GM19395 (cell line): ENCODE measurements around the gene TMEM175.

Source experiments
- ATAC-seq: cut with Tn5 transposase; IDR thresholded peaks from one replicate; pipeline ENCODE4 v1.9.1; 2021; ENCODE audit warnings: mild to moderate bottlenecking, moderate library complexity; ENCODE audit not compliant: unreplicated experiment

The TMEM175 gene

DNA sequence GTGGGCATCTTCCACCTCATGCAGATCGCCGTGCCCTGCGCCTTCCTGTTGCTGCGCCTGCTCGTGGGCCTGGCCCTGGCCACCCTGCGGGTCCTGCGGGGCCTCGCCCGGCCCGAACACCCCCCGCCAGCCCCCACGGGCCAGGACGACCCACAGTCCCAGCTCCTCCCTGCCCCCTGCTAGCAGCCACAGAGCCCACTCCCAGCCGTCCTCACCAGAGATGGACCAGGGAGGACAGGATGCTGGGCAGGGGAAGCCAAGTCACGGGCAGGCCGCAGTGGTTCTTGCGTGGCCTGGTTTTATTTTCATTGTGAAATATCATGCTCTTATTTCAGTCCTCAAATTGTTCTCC lies 26.0 kb downstream of the TMEM175 start:
- no peak for ATAC-seq

DNA sequence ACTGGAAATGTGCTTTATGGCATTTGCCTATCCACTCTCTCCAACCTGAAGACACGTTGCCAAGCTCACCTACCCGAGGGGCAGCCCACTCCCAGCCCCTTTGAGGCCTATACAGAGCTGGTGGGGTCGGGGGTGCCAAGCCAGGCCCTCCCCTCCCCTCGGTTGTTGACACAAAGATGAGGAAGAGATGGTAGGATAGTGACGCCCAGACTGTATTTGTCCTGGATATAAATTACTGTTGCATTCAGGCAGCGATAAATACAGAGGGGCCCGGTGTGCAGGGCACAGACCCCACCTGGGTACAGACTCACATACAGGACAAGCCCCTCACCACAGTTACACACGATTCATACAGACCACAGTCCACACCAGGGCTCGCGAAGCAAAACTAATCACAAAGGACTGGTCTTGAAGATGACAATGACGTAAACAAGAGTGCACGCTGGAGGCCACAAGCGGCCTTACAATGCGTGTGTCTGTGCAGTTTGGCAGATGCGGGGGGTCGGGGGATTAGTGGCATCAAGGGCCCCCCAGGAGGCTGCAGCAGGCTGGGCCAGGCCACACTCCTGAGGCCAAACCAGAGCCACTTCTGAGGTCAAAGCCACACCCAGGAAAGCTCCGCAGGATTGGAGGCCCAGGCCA lies 26.6 kb downstream of the TMEM175 start:
- no peak for ATAC-seq

DNA sequence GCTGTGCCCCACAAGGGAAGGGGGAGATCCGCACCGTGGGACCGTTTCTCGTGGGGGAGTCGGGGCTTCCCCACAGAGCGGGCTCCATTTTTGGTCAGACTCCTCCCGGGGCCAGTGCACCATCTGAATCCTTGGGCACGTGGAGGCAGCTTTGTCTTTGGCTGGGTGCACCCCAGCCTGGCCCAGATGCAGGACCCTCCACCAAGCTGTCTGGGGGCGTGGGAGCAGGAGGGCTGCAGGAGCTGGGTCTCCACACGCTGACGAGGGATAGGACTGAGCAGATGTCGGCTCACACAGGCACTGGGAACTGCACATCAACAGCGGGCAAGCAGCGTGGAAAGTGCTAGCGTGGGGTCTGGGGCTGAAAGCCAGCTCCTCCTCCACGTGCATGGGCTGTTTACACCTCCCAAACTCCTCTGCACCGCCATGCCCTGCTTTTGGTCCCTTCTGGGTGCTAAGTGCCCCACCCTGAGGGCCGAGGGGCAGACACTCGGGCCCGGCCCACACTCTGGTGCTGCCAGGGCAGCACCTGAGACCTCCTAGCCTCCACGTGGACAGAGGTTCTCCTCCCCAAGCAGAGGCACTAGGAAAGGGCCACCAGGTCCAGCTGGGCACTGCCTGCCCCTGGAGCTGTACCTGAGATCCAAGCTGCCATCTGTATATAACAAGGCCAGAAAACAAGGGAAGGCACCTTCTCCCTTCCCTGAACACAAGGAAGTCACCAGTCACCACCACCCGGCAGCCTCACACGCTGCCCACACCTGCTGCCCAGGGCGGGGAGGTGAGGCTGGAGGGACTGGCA lies 27.3 kb downstream of the TMEM175 start:
- ATAC-seq, result no peak

DNA sequence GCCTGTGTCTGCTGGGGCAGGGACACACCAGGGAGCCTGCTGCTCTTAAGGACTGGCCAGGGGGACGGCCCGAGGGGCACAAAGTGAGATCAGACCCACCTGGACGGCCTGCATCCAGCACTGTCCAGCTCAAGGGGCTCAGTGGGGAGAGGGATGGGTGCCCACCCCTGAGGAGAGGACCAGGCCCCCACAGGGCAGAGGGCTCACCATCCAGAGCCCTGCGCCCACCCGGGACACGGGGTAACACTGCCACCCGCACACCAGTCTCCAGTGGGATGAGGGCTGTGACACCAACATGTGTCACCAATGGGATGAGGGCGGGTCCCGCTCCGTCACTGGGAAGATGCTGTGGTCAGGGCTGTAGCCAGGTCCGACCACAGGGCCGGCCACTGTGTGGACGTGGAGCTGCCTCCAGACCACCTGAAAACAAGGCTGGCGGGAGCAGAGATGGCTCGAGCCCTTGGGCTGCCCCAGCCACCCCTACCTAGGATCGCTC lies 27.9 kb downstream of the TMEM175 start:
- no peak for ATAC-seq

DNA sequence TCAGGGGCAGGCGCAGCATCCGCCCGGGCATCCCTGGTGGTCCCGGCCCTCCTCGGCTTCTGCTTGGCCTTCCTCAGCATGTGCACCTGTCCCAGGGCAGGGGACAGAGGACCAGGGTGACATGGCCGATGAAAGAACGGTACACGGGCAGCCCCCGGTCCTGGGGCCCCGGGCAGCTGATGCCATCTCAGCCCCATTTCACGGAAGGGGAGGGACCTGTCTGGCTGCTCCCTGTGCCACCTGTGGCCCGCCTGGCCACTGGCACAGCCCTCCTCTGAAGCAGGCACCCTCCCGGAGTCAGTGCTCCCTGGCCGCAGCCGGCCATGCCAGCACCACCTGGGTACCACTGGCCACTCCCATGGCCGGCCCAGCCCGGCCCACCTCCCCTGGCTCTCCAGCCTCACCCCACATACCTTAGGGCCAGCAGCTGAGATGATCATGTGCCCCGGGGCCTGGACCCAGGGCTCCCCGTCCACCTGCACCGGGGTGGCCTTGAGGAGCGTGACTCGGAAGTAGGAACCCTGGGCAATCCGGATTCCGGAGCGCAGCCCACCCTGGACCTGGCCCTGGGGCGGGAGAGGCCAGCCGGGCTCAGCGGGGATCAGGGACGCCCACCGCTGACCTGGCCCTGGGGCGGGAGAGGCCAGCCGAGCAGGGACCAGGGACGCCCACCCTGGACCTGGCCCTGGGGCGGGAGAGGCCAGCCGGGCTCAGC lies 28.5 kb downstream of the TMEM175 start:
- no peak for ATAC-seq

DNA sequence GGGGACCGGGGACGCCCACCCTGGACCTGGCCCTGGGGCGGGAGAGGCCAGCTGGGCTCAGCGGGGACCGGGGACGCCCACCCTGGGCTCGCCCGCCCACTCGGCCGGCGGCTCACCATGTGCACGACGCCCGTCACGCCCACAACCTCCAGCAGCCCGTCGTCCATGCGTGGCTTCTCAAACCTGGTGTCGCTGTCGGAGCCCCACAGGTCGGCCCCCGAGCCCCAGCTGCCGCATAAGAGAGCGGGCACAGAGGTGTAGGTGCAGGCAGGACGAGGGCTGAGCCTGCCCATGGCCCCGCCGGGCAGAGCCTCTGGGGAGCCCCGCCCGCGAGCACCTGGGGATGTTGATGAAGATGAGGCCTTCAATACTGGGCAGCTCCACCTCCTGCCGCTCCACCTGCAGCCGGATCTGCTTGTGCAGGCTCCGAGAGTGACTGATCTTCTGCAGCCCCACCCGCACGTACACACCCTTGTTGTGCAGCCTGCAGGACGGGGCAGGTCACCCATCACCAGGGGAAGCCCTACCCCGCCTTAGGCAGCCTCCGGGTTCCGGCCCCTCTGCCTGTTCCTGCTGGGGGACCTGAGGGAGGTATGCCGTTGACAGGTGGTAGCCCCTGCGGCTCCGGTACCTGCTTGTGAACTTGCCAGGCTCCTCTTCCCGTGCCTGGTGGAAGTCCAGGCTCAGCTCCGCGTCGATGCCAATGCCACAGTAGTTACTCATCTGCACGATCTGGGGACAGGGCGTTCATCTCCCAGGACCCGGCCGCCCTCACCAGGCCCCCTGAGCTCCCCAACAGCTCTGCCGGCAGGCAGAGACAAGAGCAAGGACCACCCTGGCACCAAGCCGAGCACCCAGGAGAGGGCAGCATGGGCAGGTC lies 29.3 kb downstream of the TMEM175 start:
- ATAC-seq, result no peak

DNA sequence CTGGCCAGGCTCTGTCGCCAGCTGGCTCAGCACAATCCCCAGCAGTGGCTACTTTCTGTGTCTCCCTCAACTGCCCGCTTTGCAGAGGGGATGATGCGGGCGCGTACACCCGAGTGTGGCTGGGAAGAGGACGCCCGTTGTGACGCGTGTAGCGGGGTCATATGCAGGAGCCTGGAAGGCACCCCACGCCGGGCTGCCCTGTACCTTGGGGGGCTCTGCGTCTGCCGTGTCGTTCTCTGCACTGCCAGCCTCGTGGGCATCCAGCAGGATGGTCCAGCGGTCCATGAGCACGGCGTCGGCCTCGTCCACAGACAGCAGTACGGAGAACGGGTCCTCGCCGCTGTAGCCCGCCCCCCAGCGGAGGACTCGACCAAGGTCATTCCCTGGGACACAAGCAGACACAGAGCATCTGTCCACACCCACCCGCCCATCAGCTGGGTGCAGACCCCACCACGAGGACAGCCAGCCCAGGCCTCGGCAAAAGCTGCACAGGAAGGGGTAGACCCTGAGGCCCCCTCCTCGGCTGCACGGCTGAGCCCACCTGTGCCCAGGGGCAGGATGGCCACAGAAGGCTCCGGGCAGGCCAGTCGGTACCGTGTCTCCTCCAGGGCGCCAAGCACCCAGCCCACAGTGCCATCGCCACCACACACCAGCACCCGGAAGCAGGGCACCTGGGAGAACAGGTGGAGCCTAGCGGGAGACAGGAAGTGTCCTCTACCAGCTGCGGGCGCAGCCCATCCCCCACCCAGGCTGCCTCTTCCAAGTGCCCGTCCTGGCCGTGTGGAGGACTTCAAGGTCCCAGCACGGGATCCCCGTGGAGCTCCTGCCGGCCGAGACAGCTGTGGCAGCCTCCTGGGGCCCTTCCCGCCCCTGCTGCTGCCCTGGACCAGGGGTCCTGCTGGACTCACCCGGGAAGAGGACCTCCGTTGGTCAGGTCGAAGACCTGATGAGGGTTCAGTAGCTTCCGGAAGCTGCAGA lies 30.3 kb downstream of the TMEM175 start:
- no peak for ATAC-seq

DNA sequence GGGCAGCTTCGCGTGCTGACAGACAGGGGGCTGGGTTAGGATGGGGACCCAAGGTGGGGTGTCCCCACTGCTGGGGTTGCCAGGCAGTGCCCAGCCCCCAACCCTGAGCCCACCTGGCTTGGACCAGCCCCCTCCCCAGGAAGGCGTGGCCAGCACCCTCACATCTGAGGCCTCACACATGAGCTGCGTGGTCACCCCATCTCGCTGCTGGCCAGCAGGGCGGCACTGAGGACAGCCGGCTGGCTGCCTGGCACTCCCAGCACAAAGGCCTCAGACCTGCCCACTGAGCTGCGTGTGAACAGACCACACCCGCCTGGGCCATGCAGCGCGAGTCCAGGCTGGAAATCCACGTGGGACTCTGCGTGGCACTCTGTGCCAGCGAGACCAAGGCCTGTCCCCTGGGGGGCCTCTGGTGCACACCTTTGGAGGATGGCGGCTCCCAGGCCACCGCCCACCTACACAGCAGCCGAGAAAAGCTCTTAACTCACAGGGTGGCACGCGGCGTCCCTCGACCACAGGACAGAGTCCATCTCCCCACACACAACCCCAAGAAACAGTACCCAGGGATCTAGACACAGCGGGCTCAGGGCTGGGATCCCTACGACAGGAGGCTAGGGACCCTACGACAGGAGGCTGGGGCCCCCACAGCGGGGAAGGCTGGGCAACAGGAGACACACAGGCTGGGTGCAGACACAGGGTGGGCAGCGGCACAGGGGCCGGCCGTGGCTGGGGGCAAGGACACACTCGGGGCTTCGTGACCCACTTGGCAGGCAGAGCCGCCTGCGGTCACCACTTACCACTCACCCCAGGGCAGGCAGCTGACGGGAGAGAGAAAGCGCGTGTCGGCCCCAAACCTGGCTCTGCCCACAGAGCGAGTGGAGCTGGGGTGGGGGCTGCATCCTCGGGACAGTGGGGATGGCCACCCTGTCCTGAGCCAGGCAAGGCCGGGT lies 31.3 kb downstream of the TMEM175 start:
- no peak for ATAC-seq

DNA sequence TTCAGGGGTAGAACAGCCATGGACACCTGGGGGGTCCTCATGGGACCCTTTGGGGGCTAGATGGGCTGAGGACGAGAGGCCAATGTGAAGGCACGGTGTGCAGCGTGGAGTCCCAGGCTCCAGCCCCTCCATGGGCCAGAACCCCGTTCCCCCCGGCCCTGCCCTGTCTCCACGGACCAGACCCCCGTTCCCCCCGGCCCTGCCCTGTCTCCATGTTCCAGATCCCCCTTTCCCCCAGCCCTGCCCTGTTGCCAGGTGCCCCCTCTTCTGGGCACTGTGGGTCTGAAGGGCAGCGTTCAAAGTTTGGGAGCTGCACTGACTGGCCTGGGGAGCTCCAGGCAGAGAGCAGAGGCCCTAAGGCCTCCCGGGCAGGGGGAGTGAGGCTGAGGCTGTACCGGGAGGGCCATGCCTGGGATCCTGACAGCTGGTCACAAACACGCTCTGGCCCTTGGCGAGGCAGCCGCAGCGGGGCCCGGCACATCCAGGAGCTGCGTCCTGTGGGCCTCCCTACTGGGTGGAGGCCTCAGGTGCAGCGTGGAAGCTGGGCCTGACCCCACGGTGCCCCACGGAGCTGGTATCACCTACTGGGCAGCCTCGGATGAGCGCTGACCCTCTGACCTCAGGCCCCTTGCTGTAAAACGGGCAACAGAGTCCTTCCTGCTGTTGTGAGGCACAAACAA lies 32.2 kb downstream of the TMEM175 start:
- ATAC-seq, result no peak

DNA sequence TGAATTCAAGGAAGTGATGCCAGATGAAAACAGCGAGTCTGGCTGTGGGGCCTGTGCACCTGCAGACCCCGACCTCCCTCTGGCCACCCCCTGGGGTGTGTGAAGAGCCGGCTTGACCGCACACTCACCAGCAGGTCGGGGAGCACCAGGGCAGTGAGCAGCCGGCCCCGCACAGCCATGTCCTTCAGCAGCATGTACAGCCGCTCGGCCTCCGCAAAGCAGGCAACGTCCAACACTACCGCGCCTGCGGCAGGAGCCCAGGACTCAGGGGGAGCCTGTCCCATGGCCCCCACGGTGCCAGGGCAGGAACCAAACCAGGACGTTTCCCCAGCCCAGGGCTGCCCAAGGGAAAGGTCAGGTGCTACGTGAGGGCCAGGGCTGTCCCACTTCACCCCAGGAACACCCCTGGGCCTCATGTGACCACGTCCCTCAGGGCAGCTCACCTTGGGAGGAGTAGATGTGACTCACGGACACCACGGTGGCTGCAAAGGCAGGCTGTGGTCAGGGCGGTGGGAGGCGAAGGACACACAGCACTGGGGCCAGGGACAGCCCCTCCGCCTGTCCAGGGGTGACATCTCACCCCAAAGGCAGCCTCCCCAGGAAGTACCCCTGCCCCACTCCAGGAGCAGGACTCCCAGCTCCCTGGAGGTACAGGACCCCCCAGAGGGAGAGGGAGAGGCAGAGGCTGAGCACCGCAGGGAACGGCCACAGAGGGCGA lies 32.9 kb downstream of the TMEM175 start:
- no peak for ATAC-seq

DNA sequence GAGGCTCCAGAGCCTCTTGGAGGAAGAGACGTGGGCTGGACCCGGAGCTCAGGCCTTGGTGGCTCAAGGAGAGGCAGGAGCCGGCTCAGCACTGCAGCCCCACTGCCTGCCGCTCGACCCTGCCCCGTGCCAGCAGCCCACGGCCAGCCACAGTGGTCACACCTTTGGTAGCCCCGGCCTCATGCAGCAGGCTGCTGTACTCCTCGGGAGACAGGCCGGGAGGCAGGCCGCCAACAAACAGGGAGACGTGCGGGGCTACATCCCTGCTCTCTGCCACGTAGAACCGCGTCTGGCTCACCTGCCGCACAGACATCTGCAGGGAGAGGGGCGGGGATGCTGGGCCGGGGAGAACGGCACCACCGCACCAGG lies 33.5 kb downstream of the TMEM175 start:
- no peak for ATAC-seq

DNA sequence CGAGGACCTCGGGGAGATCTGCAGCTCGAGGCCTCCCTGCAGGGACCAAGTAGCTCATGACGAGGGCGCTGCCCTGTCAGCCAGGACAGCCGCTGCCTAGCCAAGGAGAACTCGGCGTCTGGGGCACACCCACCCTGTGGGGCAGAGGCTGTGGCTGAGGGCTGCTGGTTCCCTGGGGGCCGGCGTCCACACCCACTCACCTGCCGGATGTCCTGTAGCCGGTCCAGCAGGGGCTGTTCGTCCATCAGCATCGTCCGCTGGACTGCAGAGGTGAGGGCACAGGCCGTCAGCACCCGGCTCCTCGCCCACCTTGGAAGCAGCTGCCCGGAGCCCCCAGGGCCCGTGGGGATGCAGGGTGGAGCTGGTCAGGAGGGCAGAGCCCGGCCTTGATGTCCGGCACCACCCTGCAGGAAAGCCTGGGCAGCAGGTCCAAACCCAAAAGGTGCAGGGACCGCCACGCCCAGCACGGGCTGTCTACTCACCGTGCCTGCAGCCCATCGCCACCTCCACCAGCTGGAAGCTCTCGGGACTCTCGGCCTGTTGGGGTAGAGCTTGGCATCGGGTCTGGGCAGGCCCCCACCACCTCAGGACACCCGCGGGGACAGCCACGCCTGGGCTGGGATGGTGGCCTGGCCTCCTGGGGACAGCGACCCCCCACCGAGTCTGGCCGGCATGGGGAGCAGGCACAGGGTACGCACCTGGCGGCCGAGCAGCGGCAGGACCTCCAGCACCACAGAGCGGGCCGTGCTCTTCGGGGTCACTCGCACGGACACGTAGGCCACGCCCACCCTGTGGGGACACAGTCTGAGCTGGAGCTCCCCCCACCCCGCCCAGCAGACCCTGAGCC lies 34.2 kb downstream of the TMEM175 start:
- no peak for ATAC-seq

DNA sequence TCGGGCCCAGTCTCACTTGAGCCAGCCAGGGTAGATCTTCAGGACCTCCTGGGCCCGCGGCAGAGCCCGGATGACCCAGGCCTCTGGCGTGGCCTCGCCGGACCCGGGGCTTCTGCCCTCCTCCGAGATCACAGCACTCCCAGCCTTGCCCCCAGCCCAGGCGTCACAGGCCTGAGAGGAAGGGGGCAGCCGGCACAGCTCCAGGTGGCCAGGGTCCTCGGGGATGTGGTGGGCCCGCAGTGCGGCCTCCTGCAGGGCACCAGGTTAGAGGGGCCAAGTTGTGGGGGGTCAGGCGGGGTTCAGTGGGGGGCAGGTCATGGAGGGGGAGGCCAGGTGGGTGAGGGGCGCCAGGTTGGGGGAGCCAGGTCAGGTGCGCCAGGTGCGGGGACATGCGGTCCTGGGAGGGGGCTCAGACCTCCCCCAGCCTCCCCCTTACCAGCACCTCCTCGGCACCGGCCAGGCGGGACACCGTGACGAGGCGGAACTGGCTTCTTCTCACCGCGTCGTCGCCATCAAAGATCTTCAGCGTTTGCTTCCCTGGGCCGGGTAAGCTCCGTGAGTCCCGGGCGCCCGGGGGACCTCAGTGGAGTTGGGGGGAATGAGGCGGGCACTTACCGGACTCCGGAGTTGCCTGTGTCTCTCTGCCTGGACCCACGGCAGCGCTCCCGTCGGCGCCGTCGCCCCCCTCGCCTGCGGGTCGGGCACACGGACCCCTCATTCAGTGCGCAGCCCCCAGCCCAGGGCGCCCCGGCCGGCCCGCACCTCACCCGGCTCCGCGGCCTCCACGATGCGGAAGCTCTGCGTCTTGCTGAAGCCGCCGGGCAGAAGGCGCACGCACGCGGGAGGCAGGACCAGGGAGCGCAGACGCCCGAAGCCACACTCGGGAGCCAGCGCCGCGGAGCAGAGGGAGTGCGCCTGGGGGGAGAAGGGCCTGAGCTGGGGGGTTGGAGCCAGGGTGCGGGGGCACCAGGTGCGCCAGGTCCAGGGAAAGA lies 35.1 kb downstream of the TMEM175 start:
- no peak for ATAC-seq

DNA sequence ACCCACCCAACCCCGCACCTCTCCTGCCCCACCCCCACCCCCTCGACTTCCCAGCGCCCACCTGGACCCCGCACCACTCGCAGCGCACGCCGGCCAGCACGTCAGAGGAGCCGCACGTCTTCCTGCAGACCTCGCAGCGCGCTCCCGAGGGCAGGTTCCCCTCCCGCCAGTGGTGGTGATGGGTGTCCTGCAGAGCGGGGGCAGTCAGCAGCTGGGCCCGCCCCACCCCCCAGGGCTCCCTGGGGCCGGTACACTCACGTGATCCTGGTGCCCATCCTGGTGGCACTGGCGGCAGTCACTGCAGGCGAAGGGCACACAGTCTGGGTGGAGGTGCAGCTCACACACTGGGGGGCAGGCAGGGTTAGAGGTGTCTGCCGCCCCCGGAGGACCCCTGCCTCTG lies 36.0 kb downstream of the TMEM175 start:
- no peak for ATAC-seq

DNA sequence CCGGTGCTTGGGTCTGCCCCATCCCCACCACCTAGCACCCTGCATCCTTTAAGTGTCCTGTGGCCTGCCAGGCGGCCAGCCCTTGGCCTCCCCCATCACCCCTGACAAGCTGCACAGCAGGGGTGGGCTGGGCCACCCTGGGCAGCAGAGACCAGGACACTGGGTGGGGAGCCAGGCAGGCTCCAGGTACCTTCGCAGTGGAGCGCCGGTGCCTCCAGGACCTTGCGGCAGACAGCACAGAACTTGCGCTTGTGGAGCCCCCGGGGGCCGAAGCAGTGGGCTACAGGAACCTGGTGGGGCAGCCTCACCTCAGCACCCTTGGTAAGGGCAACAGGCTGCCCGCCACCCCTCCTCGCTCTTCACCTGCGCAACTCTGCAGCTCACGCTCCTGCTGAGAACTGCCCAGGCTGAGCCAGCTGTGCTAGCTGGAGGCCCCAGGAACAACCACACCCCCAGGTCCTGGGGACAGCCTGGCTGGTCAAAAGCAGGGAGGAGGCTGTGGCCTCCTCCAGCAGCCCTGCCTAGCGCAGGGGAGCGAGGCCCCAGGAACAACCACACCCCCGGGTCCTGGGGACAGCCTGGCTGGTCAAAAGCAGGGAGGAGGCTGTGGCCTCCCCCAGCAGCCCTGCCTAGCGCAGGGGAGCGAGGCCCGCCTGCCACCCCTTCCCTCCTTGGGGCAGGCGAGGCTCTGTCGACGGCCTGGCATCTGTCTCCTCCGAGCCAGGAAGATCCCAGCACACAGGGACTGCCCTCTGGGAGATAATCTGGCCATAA lies 36.5 kb downstream of the TMEM175 start:
- no peak for ATAC-seq
